Smooth muscle cell (in vitro differentiated cells): Measurements from ENCODE around the gene LCMT2. TPM values are rescaled to one million over a fixed set of nuclear protein-coding genes. Genes with fewer than 3 reads are reported as not detected.

Source experiments
- DNase-seq: peaks from one replicate; lab custom pipeline; 2025; ENCODE audit not compliant: unreplicated experiment; lab: John Stamatoyannopoulos, UW
- H2AFZ ChIP-seq: fragments of 200-600 bp; sonication (generic); 2 replicates; pipeline ENCODE4 v1.6.0; 2016; ENCODE audit warnings: antibody characterized with exemption, low read depth, mild to moderate bottlenecking
- H3F3A ChIP-seq: fragments of 200-600 bp; sonication (generic); 2 replicates; pipeline ENCODE4 v1.6.0; 2017; ENCODE audit warnings: antibody characterized with exemption, low read depth
- H3K27ac ChIP-seq: fragments of 200-600 bp; sonication (generic); 2 replicates; pipeline ENCODE4 v1.5.1; 2016; ENCODE audit warnings: low read depth, mild to moderate bottlenecking
- H3K27me3 ChIP-seq: fragments of 200-600 bp; sonication (generic); 2 replicates; pipeline ENCODE4 v1.6.1; 2016; ENCODE audit warnings: low read depth, mild to moderate bottlenecking
- H3K36me3 ChIP-seq: fragments of 200-600 bp; sonication (generic); 2 replicates; pipeline ENCODE4 v1.5.1; 2016; ENCODE audit warnings: low read depth
- H3K4me1 ChIP-seq: fragments of 200-600 bp; sonication (generic); 2 replicates; pipeline ENCODE4 v1.5.1; 2016; ENCODE audit warnings: low read depth
- H3K4me2 ChIP-seq: fragments of 200-600 bp; sonication (generic); 2 replicates; pipeline ENCODE4 v1.6.0; 2016; ENCODE audit warnings: mild to moderate bottlenecking
- H3K4me3 ChIP-seq: fragments of 200-600 bp; sonication (generic); 2 replicates; pipeline ENCODE4 v1.5.1; 2016; ENCODE audit warnings: mild to moderate bottlenecking
- H3K79me2 ChIP-seq: fragments of 200-600 bp; sonication (generic); 2 replicates; pipeline ENCODE4 v1.6.0; 2016; ENCODE audit warnings: low read depth, mild to moderate bottlenecking
- H3K9ac ChIP-seq: fragments of 200-600 bp; sonication (generic); 2 replicates; pipeline ENCODE4 v1.6.0; 2016; ENCODE audit warnings: low read depth
- H3K9me3 ChIP-seq: fragments of 200-600 bp; sonication (generic); replicated peaks from 2 replicates; pipeline ENCODE4 v1.5.1; 2016; ENCODE audit warnings: low read depth
- H4K20me1 ChIP-seq: fragments of 200-600 bp; sonication (generic); 2 replicates; pipeline ENCODE4 v1.6.0; 2016; ENCODE audit warnings: low read depth
- WGBS: methylation state at CpG from one replicate; pipeline ENCODE4 v1.1.7; 2016; ENCODE audit warnings: low lambda C conversion rate; 5-methylcytosine and 5-hydroxymethylcytosine counted together
- polyA plus RNA-seq: library from polyadenylated mRNA; unstranded; fragments of >200 nt; fragmentation: Nextera tagmentation; extraction: Ambion mirVana; gene quantifications from 2 replicates; pipeline ENCODE4 v1.2.1, GENCODE V29; 2016
- total RNA-seq: library from RNA; depleted of rRNA; stranded (reverse); fragments of >200 nt; gene quantifications from 2 replicates; pipeline ENCODE4 v1.2.3, GENCODE V29; 2014
- TF ChIP-seq, protein P1 (sequence below): fragments of 200-600 bp; sonication (generic); IDR thresholded peaks from 2 replicates; pipeline ENCODE4 v1.5.1; 2017; ENCODE audit warnings: borderline replicate concordance, mild to moderate bottlenecking, antibody characterized with exemption; ENCODE audit not compliant: insufficient read depth, poor library complexity, severe bottlenecking

Gene LCMT2
- total and polyA plus RNA-seq, 2 experiments from 2014 or later: 5.0 to 5.4 TPM

GRCh38 chr15:43318990-43319771, 11.2 kb downstream of the LCMT2 start:
- 73% methylated on average over 4 of the region's 4 CpGs for WGBS
- H3K27ac ChIP-seq: no peak overlapping the region
- no peaks in the 10 kb centered on the region for H3K36me3 ChIP-seq
- no peak overlapping the region for H3K4me3 ChIP-seq
- TF ChIP-seq, protein P1, sequence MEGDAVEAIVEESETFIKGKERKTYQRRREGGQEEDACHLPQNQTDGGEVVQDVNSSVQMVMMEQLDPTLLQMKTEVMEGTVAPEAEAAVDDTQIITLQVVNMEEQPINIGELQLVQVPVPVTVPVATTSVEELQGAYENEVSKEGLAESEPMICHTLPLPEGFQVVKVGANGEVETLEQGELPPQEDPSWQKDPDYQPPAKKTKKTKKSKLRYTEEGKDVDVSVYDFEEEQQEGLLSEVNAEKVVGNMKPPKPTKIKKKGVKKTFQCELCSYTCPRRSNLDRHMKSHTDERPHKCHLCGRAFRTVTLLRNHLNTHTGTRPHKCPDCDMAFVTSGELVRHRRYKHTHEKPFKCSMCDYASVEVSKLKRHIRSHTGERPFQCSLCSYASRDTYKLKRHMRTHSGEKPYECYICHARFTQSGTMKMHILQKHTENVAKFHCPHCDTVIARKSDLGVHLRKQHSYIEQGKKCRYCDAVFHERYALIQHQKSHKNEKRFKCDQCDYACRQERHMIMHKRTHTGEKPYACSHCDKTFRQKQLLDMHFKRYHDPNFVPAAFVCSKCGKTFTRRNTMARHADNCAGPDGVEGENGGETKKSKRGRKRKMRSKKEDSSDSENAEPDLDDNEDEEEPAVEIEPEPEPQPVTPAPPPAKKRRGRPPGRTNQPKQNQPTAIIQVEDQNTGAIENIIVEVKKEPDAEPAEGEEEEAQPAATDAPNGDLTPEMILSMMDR: no peak
- no peaks in the 10 kb centered on the region for H3K4me1 ChIP-seq
- H3K79me2 ChIP-seq: no peaks in the 10 kb centered on the region
- H3F3A ChIP-seq: no peaks in the 10 kb centered on the region
- no peak for DNase-seq
- no peaks in the 10 kb centered on the region for H3K9me3 ChIP-seq
- H3K9ac ChIP-seq: no peak overlapping the region
- H3K27me3 ChIP-seq: peaks cover 38% of the 10 kb centered on the region
- H2AFZ ChIP-seq: no peak overlapping the region
- no peaks in the 10 kb centered on the region for H4K20me1 ChIP-seq
- no peak overlapping the region for H3K4me2 ChIP-seq

DNA sequence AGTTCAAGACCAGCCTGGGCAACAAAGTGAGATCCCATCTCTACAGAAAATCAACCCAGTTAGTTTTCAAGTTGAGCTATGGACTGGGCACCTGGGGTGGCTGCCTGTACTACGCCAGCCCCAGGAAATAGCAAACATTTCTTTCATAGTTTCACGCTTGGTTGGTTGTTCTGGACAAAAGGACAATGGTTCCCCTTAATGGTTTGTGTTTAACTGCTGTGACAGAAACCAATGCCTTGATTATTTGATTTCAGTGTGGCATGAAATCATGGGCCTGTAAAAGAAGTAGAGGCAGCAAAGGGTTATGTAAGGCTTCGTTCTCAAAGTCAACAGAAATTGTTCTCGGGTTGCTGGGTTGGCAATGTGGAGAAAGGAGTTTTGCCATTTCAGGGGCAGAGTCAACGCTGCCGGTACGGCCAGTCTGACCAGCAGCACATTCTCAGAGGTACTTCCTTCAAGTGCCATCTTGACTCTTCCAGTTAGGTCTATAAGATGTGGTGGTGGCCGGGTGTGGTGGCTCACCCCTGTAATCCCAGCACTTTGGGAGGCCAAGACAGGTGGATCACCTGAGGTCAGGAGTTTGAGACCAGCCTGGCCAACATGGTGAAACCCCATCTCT, 12.7 kb downstream of the LCMT2 start:
- no peak for DNase-seq
- H3K27ac ChIP-seq: no peak overlapping the region
- H3K9ac ChIP-seq: no peak overlapping the region
- no peaks in the 10 kb centered on the region for H3K79me2 ChIP-seq
- no peak overlapping the region for H3K4me2 ChIP-seq
- H3K4me3 ChIP-seq: no peak overlapping the region
- 84% methylated on average over 8 of the region's 8 CpGs for WGBS
- H2AFZ ChIP-seq: no peak overlapping the region
- no peaks in the 10 kb centered on the region for H3F3A ChIP-seq
- peaks cover 42% of the 10 kb centered on the region for H3K27me3 ChIP-seq
- H4K20me1 ChIP-seq: no peaks in the 10 kb centered on the region
- no peaks in the 10 kb centered on the region for H3K9me3 ChIP-seq
- no peaks in the 10 kb centered on the region for H3K4me1 ChIP-seq
- H3K36me3 ChIP-seq: no peaks in the 10 kb centered on the region
- TF ChIP-seq, protein P1: no peak

GRCh38 chr15:43316971-43317346, 13.4 kb downstream of the LCMT2 start:
- H3K4me3 ChIP-seq: no peak overlapping the region
- no peaks in the 10 kb centered on the region for H3K79me2 ChIP-seq
- no peaks in the 10 kb centered on the region for H4K20me1 ChIP-seq
- TF ChIP-seq, protein P1: no peak
- H3K9ac ChIP-seq: no peak overlapping the region
- no peak overlapping the region for H3K27ac ChIP-seq
- WGBS: 100% methylated on average over 1 of the region's 1 CpG
- H3K36me3 ChIP-seq: no peaks in the 10 kb centered on the region
- no peaks in the 10 kb centered on the region for H3K9me3 ChIP-seq
- H2AFZ ChIP-seq: no peak overlapping the region
- no peaks in the 10 kb centered on the region for H3F3A ChIP-seq
- H3K4me2 ChIP-seq: no peak overlapping the region
- peaks cover 45% of the 10 kb centered on the region for H3K27me3 ChIP-seq
- no peak for DNase-seq
- no peaks in the 10 kb centered on the region for H3K4me1 ChIP-seq
